SK-N-SH (cell line): Measurements from ENCODE around the gene TMEM131L.

ENCODE experiments used
- CTCF ChIP-seq: fragments of 200-600 bp; sonication (generic); IDR thresholded peaks from 2 replicates; pipeline ENCODE4 v1.6.1; 2017; ENCODE audit warnings: antibody characterized with exemption, mild to moderate bottlenecking, moderate library complexity
- GABPA ChIP-seq: IDR thresholded peaks from 2 replicates; pipeline ENCODE4 v1.4.0; 2012; ENCODE audit warnings: low read depth, mild to moderate bottlenecking
- POLR2AphosphoS5 ChIP-seq: IDR thresholded peaks from 2 replicates; pipeline ENCODE4 v1.6.1; 2012; ENCODE audit warnings: low read depth, low read length
- USF1 ChIP-seq: IDR thresholded peaks from 2 replicates; pipeline ENCODE4 v1.4.0; 2012; ENCODE audit warnings: low read depth, borderline replicate concordance

- TF ChIP-seq GABPA = no peak
- TF ChIP-seq USF1 = no peak
- TF ChIP-seq POLR2AphosphoS5 = no peak
- TF ChIP-seq CTCF = no peak
Observed at GRCh38 chr4:153468587-153468986, 2.4 kb downstream of the TMEM131L start.
